HG03097 (cell line): ENCODE data around the gene ZFPL1.

ENCODE experiments used
- ATAC-seq: cut with Tn5 transposase; IDR thresholded peaks from one replicate; pipeline ENCODE4 v1.9.1; 2021; ENCODE audit not compliant: unreplicated experiment, low FRiP score

The ZFPL1 gene

GRCh38 chr11:65126624-65127274, 42.7 kb downstream of the ZFPL1 start:
- no peak for ATAC-seq

DNA sequence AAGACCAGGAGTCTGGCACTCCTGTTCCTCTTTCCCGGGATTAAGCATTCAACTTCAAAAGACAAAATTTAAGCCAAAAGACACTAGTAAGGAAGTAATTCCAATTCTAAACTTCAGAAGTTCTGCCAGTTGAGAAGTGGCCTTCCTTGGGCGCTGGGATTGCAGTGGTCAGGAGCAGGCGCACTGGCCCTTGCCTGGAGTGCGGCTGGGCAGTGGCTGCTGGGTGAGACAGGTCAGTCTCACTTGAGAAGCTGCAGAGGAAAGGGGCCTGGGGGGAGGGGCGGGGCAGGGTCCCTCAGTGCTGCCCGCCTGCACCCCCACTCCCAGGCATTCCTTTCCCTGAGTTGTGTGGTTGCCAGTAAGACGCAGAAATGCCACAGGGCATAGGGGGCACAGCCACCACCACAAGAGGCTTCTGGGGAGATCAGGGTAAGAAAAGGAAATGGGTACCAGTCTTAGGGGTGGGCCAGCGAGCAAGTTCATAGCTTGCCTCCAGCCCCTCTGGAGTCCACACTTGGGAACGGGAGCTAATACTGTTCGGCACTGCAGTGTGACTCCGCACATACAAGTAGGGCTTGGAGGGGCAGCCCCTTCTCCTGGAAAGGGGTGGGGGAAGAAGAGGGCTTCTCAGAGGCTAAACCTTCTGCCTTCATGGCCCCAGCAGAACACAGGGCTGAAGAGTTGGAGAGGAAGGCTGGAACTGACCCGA, 43.6 kb downstream of the ZFPL1 start:
- no peak for ATAC-seq

- no peak for ATAC-seq
These were observed 44.4 kb downstream of the ZFPL1 start for GRCh38 chr11:65128182-65129145.

DNA sequence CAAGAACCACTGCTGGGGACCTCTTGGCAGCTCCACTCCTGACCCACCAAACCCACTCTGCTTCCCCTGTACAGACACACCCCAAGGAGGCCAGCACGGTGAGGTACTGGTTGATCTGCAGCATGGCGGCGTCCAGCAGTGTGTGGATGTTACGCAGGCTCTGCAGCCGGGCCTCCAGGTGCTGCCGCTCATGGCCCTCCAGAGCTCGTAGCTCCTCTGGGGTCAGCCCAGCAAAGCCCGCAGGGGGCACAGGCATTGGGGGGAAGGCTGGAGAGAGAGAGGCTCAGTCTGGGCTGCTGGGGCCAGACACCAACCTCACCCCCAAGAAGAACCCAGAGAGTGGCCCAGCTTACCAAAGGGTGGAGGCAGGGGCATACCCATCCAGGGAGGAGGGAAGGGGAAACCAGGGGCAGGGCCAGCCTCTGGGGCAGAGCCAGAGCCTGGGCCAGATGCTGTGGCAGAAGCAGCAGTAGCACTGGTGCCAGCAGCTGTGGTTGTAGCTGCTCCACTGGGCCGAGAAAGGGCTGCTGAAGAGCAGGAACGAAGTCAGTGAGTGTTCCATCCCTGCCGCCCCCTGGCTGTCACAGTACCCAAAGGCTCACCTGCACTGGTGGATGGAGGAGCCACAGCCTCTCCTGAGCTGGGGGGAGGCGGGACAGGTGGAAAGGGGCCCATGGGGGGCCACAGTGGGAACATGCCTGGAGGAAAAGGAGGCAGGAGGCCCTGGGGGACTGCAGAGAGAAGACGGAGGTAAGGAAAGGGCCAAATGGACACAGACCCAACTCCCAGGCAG, 45.8 kb downstream of the ZFPL1 start:
- ATAC-seq, result no peak

DNA sequence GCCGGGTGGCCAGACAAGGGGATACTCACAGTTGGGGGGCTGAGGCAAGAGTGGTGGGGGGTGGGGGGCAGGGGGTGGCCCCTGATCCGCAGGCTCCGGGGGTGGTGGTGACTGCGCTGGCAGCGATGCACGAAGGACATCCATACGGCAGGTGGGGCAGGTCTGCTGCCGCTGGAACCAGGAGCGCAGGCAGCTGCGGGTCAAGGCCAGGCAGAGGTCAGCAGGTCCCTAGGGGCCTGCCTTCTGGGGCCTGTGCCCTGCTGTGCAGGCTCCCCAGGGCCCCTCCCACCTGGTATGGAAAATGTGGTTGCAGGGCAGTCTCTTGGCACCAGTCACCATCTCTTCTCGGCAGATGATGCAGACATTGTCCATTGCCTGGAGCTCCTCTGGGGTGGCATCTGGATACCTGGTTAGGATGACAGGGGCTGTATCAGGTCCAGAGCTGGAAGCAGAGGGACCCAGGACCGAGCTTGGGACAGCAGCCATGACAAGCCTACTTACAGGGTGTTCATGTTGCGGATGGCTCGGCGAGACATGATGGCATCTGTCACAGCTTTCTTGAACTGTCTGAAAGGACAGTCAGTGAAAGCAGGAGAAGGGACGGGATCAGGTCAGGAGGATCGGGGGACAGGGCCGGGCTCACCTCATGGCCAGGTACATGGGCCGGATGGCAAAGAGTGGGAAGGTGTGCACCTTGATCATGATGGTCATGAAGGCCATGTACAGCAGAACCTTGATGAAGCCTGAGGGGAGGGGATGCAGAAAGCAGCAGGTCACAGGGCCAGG, 46.8 kb downstream of the ZFPL1 start:
- no peak for ATAC-seq

DNA sequence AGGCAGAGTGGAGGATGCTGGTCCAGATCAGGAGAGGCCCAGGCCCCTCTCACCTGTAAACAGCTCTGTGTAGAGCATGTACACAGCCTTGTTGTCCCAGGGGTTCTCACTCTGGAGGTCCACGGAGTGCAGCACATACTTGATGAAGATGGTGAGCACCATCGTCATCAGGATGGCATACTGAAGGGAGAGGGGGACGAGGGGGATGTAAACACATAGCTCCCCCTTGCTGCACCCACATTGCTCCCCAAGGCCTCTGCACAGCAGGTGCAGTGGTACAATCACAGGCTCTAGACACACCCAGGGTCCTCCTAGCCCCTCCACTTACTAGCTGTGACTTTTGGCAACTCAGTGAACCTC, 47.4 kb downstream of the ZFPL1 start:
- no peak for ATAC-seq

- no peak for ATAC-seq
These were observed 47.8 kb downstream of the ZFPL1 start for GRCh38 chr11:65131895-65132237.

GRCh38 chr11:65132238-65132987, 48.4 kb downstream of the ZFPL1 start:
- no peak for ATAC-seq

DNA sequence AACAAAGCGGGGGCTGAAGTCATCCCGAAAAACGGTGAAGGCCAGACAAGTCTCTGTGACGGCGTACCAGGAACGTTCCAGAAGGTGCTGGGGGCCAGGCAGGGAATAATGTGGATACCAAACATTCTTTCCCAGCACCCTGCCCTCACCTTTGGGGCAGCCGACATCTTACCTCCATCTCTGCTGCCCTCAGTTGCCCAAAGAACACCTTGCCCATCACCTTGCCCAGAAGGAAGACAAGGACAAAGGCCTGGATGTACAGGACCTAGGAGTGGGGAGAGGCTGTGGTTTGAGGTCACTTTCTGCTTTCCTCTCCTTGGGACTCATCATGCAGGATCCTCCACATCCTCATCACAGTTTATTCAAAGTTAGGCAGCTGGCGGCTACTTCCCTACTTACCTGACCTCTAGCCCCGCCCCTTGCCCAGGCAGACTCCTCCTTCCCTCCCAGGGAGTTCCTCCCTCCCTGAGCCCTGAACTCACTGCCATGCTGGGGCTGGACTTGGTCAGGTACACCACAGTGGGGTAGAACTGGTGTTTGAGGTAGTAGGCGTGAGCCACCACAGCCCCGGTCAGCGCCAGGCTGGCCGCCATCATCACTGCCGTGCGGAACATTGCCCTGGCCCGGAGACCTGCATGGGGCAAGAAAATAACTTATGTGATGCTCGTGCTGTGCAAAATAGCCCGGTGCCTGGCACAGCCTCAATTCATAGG, 49.1 kb downstream of the ZFPL1 start:
- ATAC-seq, result no peak

DNA sequence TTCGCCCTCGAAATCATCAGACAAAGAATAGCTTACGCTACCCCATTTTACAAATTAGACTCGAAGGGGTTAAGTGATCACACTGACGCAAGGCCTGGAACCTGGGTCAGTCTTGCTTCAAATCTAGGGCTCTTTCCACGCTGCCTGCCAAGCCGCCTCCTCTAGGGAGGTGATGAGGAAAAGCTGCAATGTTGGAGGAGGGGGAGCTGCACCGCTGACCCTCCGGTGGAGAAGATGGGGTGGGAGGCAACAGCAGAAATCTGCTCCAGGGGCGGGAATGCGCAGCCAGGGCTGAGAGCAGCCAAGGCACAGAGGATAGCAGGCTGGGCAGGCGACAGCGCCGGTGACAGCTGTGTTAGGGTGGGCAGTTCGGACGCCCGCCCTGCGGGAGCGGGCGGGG, 49.7 kb downstream of the ZFPL1 start:
- ATAC-seq, result no peak

DNA sequence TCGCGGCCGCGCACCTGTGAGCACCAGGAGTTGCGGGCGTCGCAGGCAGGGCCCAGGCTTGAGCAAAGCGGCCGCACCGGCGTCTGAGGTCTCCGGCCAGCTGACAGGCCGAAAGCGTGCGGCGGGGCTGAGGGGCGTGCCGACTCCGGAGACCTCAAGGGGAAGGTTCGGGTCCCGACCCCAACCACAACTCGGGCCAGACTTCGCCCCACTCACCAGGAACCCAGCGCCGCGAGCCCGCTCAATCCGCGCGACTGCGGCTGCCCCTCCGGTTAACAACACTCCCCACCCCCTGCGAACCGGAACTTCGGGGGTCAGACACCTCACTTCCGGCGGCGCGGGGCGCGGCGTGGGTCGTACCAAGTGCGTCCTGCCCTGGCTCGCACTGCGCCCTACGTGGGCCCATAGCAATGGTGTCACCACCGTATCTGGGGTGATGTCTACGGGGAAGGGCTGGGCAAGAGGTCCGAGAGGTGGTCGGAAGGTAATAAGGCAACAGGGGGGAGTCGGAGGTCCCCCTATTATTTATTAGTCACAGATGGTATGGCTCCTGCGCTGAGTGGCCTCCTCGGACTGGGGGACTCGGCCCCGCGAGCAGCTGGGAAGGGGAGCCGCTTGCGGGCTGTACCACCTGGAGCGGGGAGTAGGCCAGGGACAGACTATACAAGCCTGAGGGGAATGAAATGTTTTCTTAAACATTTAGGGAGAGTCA, 50.4 kb downstream of the ZFPL1 start, which contains the start of gene SYVN1:
Gene SYVN1, minus strand, starts transcription at position 280 of the 712 bp plus-strand sequence. CDS start 918 bp downstream, outside the sequence.
- peak; percentile 54 for ATAC-seq

DNA sequence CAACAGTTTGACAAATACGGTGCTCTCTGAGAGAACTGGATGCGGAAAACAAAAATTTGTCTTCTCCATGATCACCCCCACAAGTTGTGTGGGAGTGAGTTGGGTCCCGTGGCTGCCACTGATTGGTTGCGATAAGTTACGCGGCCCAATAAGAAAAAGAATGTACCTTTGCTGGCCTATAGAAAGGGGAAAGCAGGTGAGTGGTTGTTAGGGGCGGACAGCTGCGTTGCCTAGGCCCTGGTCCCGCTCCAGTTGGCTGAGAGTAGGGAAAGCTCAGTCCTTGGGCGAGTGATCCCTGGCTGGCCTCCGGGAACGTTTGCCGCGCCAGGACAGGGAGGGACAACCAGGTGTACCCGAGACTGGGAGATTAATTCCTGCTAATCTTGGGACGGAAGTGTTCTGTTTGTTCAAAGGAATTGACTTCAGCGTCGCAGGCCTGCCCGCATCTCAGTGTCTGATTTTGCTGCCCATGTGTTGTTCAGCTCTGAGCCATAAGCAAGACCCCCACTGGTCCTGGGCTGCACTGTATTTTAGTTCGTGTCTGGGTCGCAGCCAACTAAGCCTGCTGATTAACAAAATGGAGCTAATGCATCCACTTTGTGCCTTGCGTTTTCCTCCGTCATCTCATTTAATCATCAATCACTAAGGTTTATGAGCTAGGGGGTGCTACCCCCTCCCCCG, 51.1 kb downstream of the ZFPL1 start:
- ATAC-seq, result peak; percentile 56

GRCh38 chr11:65135633-65136145, 51.7 kb downstream of the ZFPL1 start:
- ATAC-seq, result no peak

DNA sequence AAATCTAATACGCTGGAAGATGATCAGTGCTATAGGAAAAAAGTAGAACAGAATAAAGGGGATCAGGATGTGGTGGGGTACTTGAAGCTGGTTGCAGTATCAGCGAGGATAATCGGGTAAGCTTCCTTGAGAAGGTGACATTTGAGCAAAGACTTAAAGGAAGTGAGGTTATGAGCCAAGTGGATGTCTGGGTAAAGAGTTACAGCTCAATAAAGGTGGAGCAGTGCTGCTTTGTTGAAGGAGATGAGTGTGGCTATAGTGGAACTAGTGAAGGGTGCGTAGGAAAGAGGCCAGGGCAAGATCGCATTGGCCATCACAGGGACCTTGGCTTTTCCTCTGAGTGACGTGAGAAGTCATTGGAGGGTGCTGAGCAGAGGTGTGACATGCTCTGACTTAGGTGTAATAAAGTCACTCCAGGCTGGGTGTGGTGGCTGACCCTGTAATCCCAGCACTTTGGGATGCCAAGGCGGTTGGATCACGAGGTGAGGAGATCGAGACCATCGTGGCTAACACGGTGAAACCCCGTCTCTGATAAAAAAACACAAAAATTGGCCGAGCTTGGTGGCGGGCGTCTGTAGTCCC, 52.6 kb downstream of the ZFPL1 start:
- no peak for ATAC-seq
